GM18867 (cell line): Measurements from ENCODE around the gene THY1.
"Not testable (repeated sequence)": the region's sequence is repeated elsewhere in the genome, so short reads cannot be mapped to it uniquely, and the experiment has no call there.

ENCODE experiments used
- ATAC-seq: cut with Tn5 transposase; IDR thresholded peaks from one replicate; pipeline ENCODE4 v1.9.1; 2021; ENCODE audit warnings: mild to moderate bottlenecking, moderate library complexity; ENCODE audit not compliant: unreplicated experiment

Gene THY1

GRCh38 chr11:119445850-119446249 is 22.9 kb upstream of the THY1 start:
- no peak for ATAC-seq

GRCh38 chr11:119445379-119445778 is 22.4 kb upstream of the THY1 start:
- ATAC-seq, result no peak

- no peak for ATAC-seq
These were observed 18.9 kb upstream of the THY1 start for GRCh38 chr11:119441898-119442243.

- ATAC-seq, result no peak
These were observed 15.6 kb upstream of the THY1 start for GRCh38 chr11:119438599-119438998.

- ATAC-seq, result not testable (repeated sequence)
These were observed 14.5 kb upstream of the THY1 start for GRCh38 chr11:119437521-119437920.

GRCh38 chr11:119436711-119437110 is 13.7 kb upstream of the THY1 start:
- no peak for ATAC-seq

- no peak for ATAC-seq
These were observed 13.1 kb upstream of the THY1 start for GRCh38 chr11:119436093-119436492.

GRCh38 chr11:119434591-119435330 is 11.8 kb upstream of the THY1 start:
- no peak for ATAC-seq

- no peak for ATAC-seq
These were observed 10.4 kb upstream of the THY1 start for GRCh38 chr11:119433358-119433725.

GRCh38 chr11:119432484-119433357 is 9.7 kb upstream of the THY1 start:
- ATAC-seq, result no peak

GRCh38 chr11:119431523-119431922 is 8.6 kb upstream of the THY1 start:
- ATAC-seq, result no peak

- no peak for ATAC-seq
These were observed 4.3 kb upstream of the THY1 start for GRCh38 chr11:119427279-119427678.

- no peak for ATAC-seq
These were observed 3.2 kb upstream of the THY1 start for GRCh38 chr11:119426142-119426541.

GRCh38 chr11:119424775-119425174 is 1.8 kb upstream of the THY1 start:
- no peak for ATAC-seq

GRCh38 chr11:119424276-119424675 is 1.3 kb upstream of the THY1 start:
- ATAC-seq, result no peak

GRCh38 chr11:119423509-119424254 is 710 bp upstream of the THY1 start:
- no peak for ATAC-seq

- ATAC-seq, result no peak
These were observed 797 bp downstream of the THY1 start for GRCh38 chr11:119421941-119422808.

- ATAC-seq, result no peak
These were observed 1.6 kb downstream of the THY1 start for GRCh38 chr11:119421351-119421750.

- no peak for ATAC-seq
These were observed 2.3 kb downstream of the THY1 start for GRCh38 chr11:119420631-119421030.

- no peak for ATAC-seq
These were observed 3.0 kb downstream of the THY1 start for GRCh38 chr11:119419834-119420492.
